HepG2 (cell line): ENCODE data around the gene TM9SF2. TPM values are rescaled to one million over a fixed set of nuclear protein-coding genes. Genes with fewer than 3 reads are reported as not detected.
A peak's percentile ranks its signal among the peaks of the same experiment; 100 is the strongest.

Experiments
- HNF4A ChIP-seq: sonication (generic); formaldehyde crosslinking; IDR thresholded peaks from 2 replicates; pipeline ENCODE4 v1.4.0; 2020; ENCODE audit warnings: missing genetic modification reagents
- NFKB2 ChIP-seq: sonication (generic); formaldehyde crosslinking; IDR thresholded peaks from 2 replicates; pipeline ENCODE4 v1.4.0; 2020; ENCODE audit warnings: missing genetic modification reagents, borderline replicate concordance
- polyA plus RNA-seq, 8 experiments: library from polyadenylated mRNA; depleted of rRNA in 3 of 8; stranded (reverse) in 7 of 8; unstranded in 1 of 8; fragments of >200 nt; fragmentation: Illumina TruSeq in 4 of 8; extraction: Trizol in 4 of 8; gene quantifications; 2 replicates each; pipeline versions ENCODE4 v1.2.1 to v1.2.3, GENCODE V29; 2011 to 2016; ENCODE audit warnings: low read depth in 4 of 8, missing spikeins in 1 of 8, mixed read lengths in 1 of 8; ENCODE audit not compliant: insufficient read depth in 1 of 8
- total RNA-seq, 5 experiments: library from RNA; depleted of rRNA; stranded (reverse); fragments of >200 nt; fragmentation: Illumina TruSeq; extraction: Trizol; gene quantifications; 2 replicates each; pipeline ENCODE4 v1.2.3, GENCODE V29; 2016; ENCODE audit warnings: low read depth in 1 of 5
- TF ChIP-seq, protein P1 (sequence below): sonication (generic); formaldehyde crosslinking; IDR thresholded peaks from 2 replicates; pipeline ENCODE4 v1.5.0; 2020; ENCODE audit warnings: mild to moderate bottlenecking, missing genetic modification reagents
- TF ChIP-seq, protein P2 (sequence below), 2 experiments: IDR thresholded peaks; 2 replicates each; pipeline ENCODE4 v1.6.1; 2011 to 2012; ENCODE audit warnings: low read length in 2 of 2, borderline replicate concordance in 1 of 2, low read depth in 1 of 2, mild to moderate bottlenecking in 1 of 2, moderate library complexity in 1 of 2
- TF ChIP-seq, protein P3 (sequence below): sonication (generic); formaldehyde crosslinking; conservative IDR thresholded peaks from 2 replicates; pipeline ENCODE4 v1.4.0; 2020; ENCODE audit warnings: mild to moderate bottlenecking, missing genetic modification reagents, moderate library complexity

TM9SF2 gene
- total and polyA plus RNA-seq, 2 of the 13 experiments (the other 11 are each of a cell fraction or from before 2014, with no cell fraction given), result 94.1 to 123 TPM

DNA sequence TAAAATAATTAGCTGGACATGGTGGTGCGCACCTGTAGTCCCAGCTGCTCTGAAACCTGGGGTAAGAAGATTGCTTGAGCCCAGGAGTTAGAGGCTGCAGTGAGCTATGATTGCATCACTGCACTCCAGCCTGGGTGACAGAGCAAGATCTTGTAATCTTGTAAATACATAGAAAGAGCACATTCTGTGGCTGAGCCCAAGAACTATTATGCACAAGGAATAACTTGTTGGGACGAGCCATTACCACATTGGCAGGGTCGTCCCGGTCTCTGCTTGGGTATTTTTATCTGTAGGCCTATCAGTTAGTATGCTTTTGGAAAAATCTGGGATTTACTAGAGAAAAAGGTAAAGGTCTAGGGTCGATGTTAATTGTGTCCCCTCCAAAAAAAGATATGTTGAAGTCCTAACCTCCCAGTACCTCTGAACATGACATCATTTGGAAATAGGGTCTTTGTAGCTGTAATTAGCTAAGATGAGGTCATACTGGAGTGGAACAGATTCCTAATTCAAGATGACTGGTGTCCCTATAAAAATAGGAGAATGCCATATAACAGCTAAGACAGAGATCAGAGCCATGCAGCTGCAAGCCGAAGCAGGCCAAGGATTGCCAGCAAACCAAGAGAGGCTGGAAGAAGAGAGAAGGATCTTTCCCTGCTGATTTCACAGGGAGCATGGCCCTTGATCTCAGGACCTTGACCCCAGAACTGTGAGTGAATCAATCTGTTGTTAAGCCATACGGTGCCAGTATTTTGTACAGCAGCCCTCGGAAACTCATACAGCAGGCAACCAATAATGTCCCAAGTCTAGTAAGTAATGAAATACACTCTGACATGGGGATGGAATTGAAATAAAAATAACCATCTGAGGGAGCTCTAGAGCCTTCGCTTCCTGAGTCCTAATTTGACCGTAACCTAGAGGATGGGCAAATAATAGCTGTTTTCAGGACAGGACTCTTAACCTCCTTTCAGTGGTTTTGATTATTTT lies 77.0 kb downstream of the TM9SF2 start (continued):
- TF ChIP-seq, protein P1, sequence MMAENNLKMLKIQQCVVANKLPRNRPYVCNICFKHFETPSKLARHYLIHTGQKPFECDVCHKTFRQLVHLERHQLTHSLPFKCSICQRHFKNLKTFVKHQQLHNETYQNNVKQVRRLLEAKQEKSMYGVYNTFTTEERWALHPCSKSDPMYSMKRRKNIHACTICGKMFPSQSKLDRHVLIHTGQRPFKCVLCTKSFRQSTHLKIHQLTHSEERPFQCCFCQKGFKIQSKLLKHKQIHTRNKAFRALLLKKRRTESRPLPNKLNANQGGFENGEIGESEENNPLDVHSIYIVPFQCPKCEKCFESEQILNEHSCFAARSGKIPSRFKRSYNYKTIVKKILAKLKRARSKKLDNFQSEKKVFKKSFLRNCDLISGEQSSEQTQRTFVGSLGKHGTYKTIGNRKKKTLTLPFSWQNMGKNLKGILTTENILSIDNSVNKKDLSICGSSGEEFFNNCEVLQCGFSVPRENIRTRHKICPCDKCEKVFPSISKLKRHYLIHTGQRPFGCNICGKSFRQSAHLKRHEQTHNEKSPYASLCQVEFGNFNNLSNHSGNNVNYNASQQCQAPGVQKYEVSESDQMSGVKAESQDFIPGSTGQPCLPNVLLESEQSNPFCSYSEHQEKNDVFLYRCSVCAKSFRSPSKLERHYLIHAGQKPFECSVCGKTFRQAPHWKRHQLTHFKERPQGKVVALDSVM, result peak; percentile 31; the same call in 1 of the 2 replicates
- TF ChIP-seq NFKB2 (CRISPR knock-in tag) (no peak), HNF4A (CRISPR knock-in tag) (peak; percentile 69)
- TF ChIP-seq, protein P2, sequence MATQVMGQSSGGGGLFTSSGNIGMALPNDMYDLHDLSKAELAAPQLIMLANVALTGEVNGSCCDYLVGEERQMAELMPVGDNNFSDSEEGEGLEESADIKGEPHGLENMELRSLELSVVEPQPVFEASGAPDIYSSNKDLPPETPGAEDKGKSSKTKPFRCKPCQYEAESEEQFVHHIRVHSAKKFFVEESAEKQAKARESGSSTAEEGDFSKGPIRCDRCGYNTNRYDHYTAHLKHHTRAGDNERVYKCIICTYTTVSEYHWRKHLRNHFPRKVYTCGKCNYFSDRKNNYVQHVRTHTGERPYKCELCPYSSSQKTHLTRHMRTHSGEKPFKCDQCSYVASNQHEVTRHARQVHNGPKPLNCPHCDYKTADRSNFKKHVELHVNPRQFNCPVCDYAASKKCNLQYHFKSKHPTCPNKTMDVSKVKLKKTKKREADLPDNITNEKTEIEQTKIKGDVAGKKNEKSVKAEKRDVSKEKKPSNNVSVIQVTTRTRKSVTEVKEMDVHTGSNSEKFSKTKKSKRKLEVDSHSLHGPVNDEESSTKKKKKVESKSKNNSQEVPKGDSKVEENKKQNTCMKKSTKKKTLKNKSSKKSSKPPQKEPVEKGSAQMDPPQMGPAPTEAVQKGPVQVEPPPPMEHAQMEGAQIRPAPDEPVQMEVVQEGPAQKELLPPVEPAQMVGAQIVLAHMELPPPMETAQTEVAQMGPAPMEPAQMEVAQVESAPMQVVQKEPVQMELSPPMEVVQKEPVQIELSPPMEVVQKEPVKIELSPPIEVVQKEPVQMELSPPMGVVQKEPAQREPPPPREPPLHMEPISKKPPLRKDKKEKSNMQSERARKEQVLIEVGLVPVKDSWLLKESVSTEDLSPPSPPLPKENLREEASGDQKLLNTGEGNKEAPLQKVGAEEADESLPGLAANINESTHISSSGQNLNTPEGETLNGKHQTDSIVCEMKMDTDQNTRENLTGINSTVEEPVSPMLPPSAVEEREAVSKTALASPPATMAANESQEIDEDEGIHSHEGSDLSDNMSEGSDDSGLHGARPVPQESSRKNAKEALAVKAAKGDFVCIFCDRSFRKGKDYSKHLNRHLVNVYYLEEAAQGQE (IDR thresholded peaks at IDR 0.05; ENCODE audit: borderline replicate concordance in 1 of 2, low read depth in 1 of 2, low read length in 2 of 2), result no peak
- TF ChIP-seq, protein P3, sequence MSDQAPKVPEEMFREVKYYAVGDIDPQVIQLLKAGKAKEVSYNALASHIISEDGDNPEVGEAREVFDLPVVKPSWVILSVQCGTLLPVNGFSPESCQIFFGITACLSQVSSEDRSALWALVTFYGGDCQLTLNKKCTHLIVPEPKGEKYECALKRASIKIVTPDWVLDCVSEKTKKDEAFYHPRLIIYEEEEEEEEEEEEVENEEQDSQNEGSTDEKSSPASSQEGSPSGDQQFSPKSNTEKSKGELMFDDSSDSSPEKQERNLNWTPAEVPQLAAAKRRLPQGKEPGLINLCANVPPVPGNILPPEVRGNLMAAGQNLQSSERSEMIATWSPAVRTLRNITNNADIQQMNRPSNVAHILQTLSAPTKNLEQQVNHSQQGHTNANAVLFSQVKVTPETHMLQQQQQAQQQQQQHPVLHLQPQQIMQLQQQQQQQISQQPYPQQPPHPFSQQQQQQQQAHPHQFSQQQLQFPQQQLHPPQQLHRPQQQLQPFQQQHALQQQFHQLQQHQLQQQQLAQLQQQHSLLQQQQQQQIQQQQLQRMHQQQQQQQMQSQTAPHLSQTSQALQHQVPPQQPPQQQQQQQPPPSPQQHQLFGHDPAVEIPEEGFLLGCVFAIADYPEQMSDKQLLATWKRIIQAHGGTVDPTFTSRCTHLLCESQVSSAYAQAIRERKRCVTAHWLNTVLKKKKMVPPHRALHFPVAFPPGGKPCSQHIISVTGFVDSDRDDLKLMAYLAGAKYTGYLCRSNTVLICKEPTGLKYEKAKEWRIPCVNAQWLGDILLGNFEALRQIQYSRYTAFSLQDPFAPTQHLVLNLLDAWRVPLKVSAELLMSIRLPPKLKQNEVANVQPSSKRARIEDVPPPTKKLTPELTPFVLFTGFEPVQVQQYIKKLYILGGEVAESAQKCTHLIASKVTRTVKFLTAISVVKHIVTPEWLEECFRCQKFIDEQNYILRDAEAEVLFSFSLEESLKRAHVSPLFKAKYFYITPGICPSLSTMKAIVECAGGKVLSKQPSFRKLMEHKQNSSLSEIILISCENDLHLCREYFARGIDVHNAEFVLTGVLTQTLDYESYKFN, result 0 out of 2 replicates have a peak, but pooled peaks have one; percentile 23
